Epithelial cell of proximal tubule (primary cell): ENCODE results near the gene SCFD2. TPM values are rescaled to one million over a fixed set of nuclear protein-coding genes. Genes with fewer than 3 reads are reported as not detected.

Experiments used
- DNase-seq: peaks from one replicate; pipeline ENCODE4 v3.0.0-alpha.2; 2011; ENCODE audit warnings: low read depth
- H3K4me3 ChIP-seq: 2 replicates; pipeline ENCODE4 v1.5.1; 2011; ENCODE audit warnings: low read depth, mild to moderate bottlenecking, low read length
- total RNA-seq: library from RNA; depleted of rRNA; stranded (reverse); fragments of >200 nt; gene quantifications from 2 replicates; pipeline ENCODE4 v1.2.3, GENCODE V29; 2015
- TF ChIP-seq, protein P1 (sequence below): conservative IDR thresholded peaks from 2 replicates; pipeline ENCODE4 v1.5.1; 2012; ENCODE audit warnings: low read depth, mild to moderate bottlenecking, low read length

SCFD2 gene
- total RNA-seq, 1 donor from 2014 or later: 8.9 TPM

DNA sequence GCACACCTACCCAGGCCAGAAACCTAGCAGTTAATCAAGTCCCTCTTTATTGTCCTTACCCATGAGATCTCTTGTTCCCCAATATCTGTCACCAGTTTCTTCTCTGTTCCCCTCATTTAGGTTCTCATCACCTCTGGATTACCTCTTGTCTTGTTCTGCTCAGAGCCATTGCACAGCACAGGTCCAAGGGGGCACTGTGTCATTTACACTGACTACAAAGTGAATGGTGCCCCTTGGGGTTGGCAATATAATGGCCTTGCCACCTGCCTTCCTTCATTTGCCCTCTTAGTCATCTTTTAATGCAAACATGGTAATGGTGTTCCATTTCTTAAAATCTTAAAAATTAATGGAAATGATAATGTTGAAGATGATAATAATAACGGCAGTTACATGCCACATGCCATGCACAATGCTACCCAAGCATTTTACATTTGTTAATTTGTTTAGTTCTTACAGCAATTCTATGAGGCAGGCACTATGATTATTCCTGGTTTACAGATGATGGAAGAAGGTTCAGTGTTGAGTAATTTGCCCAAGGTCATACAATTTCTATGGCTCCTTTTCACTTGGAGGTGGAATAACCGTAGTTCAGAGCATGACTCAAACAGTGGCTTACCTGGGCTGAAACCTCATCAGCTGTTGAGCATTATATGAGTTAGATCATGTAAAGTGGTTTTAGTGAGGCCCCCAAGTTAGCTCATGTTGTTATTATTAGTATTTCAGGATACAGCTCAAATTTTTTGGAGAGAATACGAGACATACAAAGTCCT lies 385.9 kb downstream of the SCFD2 start:
- H3K4me3 ChIP-seq: no peak overlapping the region
- no peak for DNase-seq
- TF ChIP-seq, protein P1, sequence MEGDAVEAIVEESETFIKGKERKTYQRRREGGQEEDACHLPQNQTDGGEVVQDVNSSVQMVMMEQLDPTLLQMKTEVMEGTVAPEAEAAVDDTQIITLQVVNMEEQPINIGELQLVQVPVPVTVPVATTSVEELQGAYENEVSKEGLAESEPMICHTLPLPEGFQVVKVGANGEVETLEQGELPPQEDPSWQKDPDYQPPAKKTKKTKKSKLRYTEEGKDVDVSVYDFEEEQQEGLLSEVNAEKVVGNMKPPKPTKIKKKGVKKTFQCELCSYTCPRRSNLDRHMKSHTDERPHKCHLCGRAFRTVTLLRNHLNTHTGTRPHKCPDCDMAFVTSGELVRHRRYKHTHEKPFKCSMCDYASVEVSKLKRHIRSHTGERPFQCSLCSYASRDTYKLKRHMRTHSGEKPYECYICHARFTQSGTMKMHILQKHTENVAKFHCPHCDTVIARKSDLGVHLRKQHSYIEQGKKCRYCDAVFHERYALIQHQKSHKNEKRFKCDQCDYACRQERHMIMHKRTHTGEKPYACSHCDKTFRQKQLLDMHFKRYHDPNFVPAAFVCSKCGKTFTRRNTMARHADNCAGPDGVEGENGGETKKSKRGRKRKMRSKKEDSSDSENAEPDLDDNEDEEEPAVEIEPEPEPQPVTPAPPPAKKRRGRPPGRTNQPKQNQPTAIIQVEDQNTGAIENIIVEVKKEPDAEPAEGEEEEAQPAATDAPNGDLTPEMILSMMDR: no peak

- TF ChIP-seq, protein P1: no peak
- no peak overlapping the region for H3K4me3 ChIP-seq
- no peak for DNase-seq
These were observed 386.8 kb downstream of the SCFD2 start for GRCh38 chr4:52979020-52979419.

DNA sequence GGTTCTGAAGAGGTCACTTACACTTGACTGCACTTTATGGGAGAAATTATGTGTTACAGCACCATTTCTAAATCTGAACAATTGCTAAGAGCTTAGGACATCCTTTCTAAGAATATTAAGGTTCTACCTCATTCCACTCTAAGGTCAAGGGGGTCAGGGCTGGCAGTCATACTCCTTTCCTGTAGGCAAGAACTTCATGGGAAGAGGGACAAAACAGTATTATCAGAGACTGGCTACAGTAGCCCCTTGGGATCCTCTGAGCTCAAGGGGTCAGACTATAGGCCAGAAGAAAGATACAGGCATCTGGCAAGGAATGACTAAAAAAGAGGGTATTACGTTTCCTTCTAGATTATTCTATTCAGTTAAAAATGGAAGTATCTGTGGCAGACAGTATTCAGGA lies 388.6 kb downstream of the SCFD2 start:
- no peak for DNase-seq
- no peak overlapping the region for H3K4me3 ChIP-seq
- TF ChIP-seq, protein P1: no peak

DNA sequence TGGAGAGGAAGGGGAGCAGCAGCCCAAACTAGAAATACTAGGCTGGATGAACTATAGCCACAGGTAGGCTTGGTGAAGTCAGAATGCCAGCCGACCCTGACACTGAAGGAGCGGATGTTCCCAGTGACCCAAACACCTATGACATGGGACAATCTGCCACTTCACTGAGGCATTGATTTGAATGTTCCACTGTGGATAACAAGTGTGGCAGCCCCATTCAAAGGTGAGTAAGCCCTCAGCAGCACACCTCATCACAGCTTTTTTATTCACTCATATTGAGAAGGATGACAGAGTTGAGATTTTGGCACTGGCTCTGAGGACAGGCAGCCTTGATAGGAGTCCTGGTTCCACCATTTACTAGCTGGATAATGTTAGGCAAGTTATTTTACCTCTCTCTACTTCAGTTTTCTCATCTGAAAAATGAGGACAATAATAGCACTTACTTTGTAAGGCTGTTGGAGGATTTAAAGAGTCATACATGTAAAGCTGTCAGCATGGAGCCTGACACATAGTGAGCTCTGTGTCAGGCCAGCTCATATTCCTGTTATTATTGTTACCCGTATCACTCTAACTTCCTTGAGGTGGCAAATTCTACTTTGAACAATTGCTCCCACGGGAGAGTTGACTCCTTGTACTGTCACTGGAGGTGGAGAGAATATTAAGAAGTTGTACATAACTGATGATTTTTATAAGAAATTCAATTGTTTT lies 389.2 kb downstream of the SCFD2 start:
- H3K4me3 ChIP-seq: no peak overlapping the region
- DNase-seq: no peak
- TF ChIP-seq, protein P1: no peak

DNA sequence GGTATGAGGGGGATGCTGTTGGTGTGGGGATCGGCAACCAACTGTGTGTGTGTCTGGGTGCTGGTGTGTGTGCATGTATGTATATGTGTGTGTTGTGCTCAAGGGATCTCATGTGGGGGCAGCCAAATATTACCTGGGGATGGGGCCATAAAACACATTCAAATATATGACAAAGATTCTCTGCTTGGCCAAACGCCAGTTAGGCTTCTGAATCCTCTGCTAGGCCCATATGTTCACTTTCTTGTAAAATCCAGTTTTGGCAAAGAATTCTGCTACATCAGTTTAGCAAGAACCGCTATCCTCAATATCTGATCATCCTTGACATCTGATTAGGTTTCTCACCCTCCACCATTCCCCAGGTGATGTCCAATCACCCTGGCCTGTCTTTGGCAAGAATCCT lies 397.2 kb downstream of the SCFD2 start:
- no peak for DNase-seq
- H3K4me3 ChIP-seq: no peak overlapping the region
- TF ChIP-seq, protein P1: no peak

GRCh38 chr4:52968241-52968640 lies 397.6 kb downstream of the SCFD2 start:
- H3K4me3 ChIP-seq: no peak overlapping the region
- DNase-seq: no peak
- TF ChIP-seq, protein P1: no peak
